ENCODE results near the gene COL1A1. TPM values are rescaled to one million over a fixed set of nuclear protein-coding genes. Genes with fewer than 3 reads are reported as not detected.

The COL1A1 gene
- total RNA-seq, 1 donor from 2014 or later: 105 TPM

- H3K4me3 ChIP-seq (ENCODE audit: low read depth, low read length): no peak overlapping the region
- DNase-seq (ENCODE audit: low read depth): no peak
- no peak for TF ChIP-seq CTCF (conservative IDR thresholded peaks at IDR 0.05; ENCODE audit: low read depth, low read length)
Observed at GRCh38 chr17:50189550-50190292, 11.7 kb downstream of the COL1A1 start.

GRCh38 chr17:50188921-50189549 is 12.4 kb downstream of the COL1A1 start:
- H3K4me3 ChIP-seq (ENCODE audit: low read depth, low read length): no peak overlapping the region
- no peak for TF ChIP-seq CTCF (conservative IDR thresholded peaks at IDR 0.05; ENCODE audit: low read depth, low read length)
- no peak for DNase-seq (ENCODE audit: low read depth)

- H3K4me3 ChIP-seq (ENCODE audit: low read depth, low read length): no peak overlapping the region
- TF ChIP-seq CTCF (conservative IDR thresholded peaks at IDR 0.05; ENCODE audit: low read depth, low read length): no peak
- no peak for DNase-seq (ENCODE audit: low read depth)
Observed at GRCh38 chr17:50188531-50188920, 12.9 kb downstream of the COL1A1 start.

GRCh38 chr17:50187751-50188530 is 13.5 kb downstream of the COL1A1 start:
- TF ChIP-seq CTCF (conservative IDR thresholded peaks at IDR 0.05; ENCODE audit: low read depth, low read length): no peak
- no peak overlapping the region for H3K4me3 ChIP-seq (ENCODE audit: low read depth, low read length)
- no peak for DNase-seq (ENCODE audit: low read depth)

- no peak overlapping the region for H3K4me3 ChIP-seq (ENCODE audit: low read depth, low read length)
- TF ChIP-seq CTCF (conservative IDR thresholded peaks at IDR 0.05; ENCODE audit: low read depth, low read length): no peak
- DNase-seq (ENCODE audit: low read depth): no peak
Observed at GRCh38 chr17:50187394-50187725, 14.1 kb downstream of the COL1A1 start.

GRCh38 chr17:50186661-50187393 is 14.6 kb downstream of the COL1A1 start:
- H3K4me3 ChIP-seq (ENCODE audit: low read depth, low read length): no peak overlapping the region
- TF ChIP-seq CTCF (conservative IDR thresholded peaks at IDR 0.05; ENCODE audit: low read depth, low read length): no peak
- DNase-seq (ENCODE audit: low read depth): no peak

Measured in epithelial cell of proximal tubule (primary cell).